RCC 7860 (cell line): Measurements from ENCODE around the gene RBM26.
A peak's percentile ranks its signal among the peaks of the same experiment; 100 is the strongest.

Experiments
- DNase-seq: peaks from one replicate; pipeline ENCODE4 v3.0.0-alpha.2; 2015; ENCODE audit warnings: low spot score
- FAIRE-seq: peaks from 2 replicates; lab custom pipeline; 2012; peaks lifted over from hg19 to GRCh38; lab: Jason Lieb, UNC

RBM26 gene

GRCh38 chr13:79405831-79406596 lies at the start of gene RBM26:
Gene RBM26, minus strand, starts transcription at chr13:79406255. Its CDS starts 481 bp downstream, at chr13:79405774.
- FAIRE-seq (no peak), DNase-seq (peak; percentile 76)

- FAIRE-seq (no peak), DNase-seq (no peak)
These were observed 49.3 kb upstream of the RBM26 start for GRCh38 chr13:79455331-79455730.

GRCh38 chr13:79452239-79452913 lies 46.3 kb upstream of the RBM26 start:
- DNase-seq (no peak), FAIRE-seq (no peak)

- peak; percentile 88 for DNase-seq
- FAIRE-seq = peak; percentile 94
These were observed 45.5 kb upstream of the RBM26 start for GRCh38 chr13:79451500-79451962.

- DNase-seq (no peak), FAIRE-seq (no peak)
These were observed 44.1 kb upstream of the RBM26 start for GRCh38 chr13:79450110-79450509.

- no peak for FAIRE-seq
- no peak for DNase-seq
These were observed 42.4 kb upstream of the RBM26 start for GRCh38 chr13:79448413-79448812.

- no peak for DNase-seq
These were observed 41.7 kb upstream of the RBM26 start for GRCh38 chr13:79447741-79448140.

GRCh38 chr13:79447141-79447540 lies 41.1 kb upstream of the RBM26 start:
- DNase-seq (no peak), FAIRE-seq (no peak)

More at GRCh38 chr13:79447741-79448140, 41.7 kb upstream of the RBM26 start:
- FAIRE-seq = no peak

- DNase-seq (no peak), FAIRE-seq (no peak)
These were observed 40.1 kb upstream of the RBM26 start for GRCh38 chr13:79445968-79446645.

GRCh38 chr13:79442706-79443105 lies 36.7 kb upstream of the RBM26 start:
- no peak for FAIRE-seq
- no peak for DNase-seq

- no peak for FAIRE-seq
- no peak for DNase-seq
These were observed 36.2 kb upstream of the RBM26 start for GRCh38 chr13:79442221-79442620.

- FAIRE-seq (no peak), DNase-seq (no peak)
These were observed 35.0 kb upstream of the RBM26 start for GRCh38 chr13:79440958-79441528.

- DNase-seq (no peak), FAIRE-seq (no peak)
These were observed 33.2 kb upstream of the RBM26 start for GRCh38 chr13:79439275-79439674.

GRCh38 chr13:79435561-79435990 lies 29.5 kb upstream of the RBM26 start:
- DNase-seq = no peak
- no peak for FAIRE-seq

- no peak for DNase-seq
- FAIRE-seq = no peak
These were observed 28.5 kb upstream of the RBM26 start for GRCh38 chr13:79434556-79434955.

- DNase-seq (no peak), FAIRE-seq (no peak)
These were observed 26.9 kb upstream of the RBM26 start for GRCh38 chr13:79432992-79433391.

GRCh38 chr13:79432086-79432485 lies 26.0 kb upstream of the RBM26 start:
- DNase-seq (no peak), FAIRE-seq (no peak)

GRCh38 chr13:79429309-79429708 lies 23.3 kb upstream of the RBM26 start:
- no peak for FAIRE-seq
- DNase-seq = no peak

GRCh38 chr13:79427883-79428282 lies 21.8 kb upstream of the RBM26 start:
- no peak for FAIRE-seq
- no peak for DNase-seq

- FAIRE-seq (peak; percentile 80), DNase-seq (peak; percentile 17)
These were observed 21.2 kb upstream of the RBM26 start for GRCh38 chr13:79427265-79427664.
